Measurements from ENCODE around the gene LHFPL6.

Gene LHFPL6

DNA sequence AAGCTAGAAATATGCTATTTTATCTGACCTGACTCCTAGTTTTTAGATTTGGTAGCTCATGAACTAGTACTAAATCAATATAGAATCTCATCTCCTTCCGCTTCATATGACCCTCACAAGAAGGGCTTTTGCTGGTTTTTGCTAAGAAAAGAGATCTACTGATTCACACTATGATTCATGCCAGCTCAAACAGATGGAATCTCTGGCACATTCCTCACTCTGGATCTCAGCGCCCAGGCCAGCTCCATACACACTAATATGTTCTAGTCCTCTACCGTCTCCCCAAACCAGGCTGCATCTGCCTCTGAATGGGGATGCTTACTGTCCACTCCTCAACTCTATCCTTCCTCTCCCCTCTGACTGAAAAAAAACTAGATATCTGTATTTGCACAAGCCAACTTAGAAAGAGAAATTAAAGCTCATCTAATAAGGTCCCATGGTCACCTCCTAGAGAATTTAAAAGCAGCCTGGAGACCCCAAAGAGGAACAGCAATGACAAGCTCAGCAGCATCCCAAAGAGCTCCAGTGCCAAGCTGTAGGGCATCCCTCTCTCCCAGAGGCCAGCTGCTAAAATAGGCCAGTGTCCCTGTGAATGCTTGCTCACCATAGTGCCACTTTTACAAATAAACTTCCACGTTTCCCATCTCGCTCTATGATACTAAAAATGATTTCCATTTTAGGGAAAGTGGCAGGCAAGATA lies 74.9 kb downstream of the LHFPL6 start:
- TF ChIP-seq GATA3 (IDR thresholded peaks at IDR 0.05; ENCODE audit: low read depth, low read length) = no peak
- no peak for TF ChIP-seq GATA2 (IDR thresholded peaks at IDR 0.05; ENCODE audit: low read depth, low read length)

DNA sequence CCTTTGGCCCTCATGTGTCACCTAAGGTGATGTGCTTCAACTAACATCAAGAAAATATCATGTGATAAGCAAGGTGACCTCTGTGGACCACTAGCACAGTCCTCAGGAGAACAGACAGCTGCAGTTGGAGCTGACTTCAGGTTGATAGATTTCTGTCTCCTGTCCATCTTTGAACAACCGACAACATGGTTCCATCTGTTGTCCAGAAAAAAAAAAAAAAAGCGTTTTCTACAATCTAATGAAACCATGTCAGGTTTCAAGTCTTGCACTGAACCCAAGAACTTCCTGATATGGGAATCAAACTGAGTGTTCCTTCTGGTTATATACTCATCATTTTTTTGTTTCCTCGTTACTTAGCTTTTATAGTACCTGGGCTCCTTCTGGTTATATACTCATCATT lies 75.7 kb downstream of the LHFPL6 start:
- TF ChIP-seq GATA3 (IDR thresholded peaks at IDR 0.05; ENCODE audit: low read depth, low read length) (no peak), GATA2 (IDR thresholded peaks at IDR 0.05; ENCODE audit: low read depth, low read length) (no peak)

DNA sequence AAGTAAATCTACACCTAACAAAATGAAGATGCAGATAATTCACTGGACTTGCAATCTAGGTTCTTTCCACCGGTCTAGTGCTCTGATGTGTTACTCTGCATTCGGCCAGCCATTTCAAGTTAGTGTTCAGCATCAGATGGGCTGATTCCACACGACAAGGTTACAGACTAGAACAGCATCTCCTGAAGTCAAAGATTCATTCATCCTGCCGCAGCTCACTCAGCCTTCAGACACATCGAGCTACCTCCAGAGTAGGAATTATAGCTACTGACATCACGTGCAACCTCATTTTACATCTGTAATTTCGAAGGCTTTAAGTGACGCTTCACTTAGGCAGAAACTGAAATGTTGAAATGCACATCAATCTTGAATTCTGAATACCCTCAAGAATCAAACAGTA lies 76.5 kb downstream of the LHFPL6 start:
- no peak for TF ChIP-seq GATA2 (IDR thresholded peaks at IDR 0.05; ENCODE audit: low read depth, low read length)
- no peak for TF ChIP-seq GATA3 (IDR thresholded peaks at IDR 0.05; ENCODE audit: low read depth, low read length)

DNA sequence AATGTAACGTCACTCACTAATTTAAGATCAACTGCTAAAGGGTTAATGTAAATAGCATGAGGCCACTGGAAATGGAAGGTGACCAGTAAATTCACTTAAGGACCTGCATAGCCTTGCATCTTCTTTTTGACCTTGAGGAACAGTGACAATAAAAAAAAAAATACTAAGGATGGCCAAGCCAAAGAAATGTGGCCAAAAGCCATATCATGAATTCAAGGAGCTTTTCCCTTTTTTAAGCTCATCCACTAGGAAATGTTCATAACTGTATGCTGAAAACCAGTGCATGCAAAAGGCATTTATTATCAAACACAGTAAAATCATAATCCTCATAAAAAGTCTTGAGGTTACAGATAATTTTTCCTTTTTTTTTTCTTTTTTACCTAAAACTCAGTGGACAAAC lies 77.5 kb downstream of the LHFPL6 start:
- TF ChIP-seq GATA3 (IDR thresholded peaks at IDR 0.05; ENCODE audit: low read depth, low read length) = no peak
- TF ChIP-seq GATA2 (IDR thresholded peaks at IDR 0.05; ENCODE audit: low read depth, low read length) = no peak

DNA sequence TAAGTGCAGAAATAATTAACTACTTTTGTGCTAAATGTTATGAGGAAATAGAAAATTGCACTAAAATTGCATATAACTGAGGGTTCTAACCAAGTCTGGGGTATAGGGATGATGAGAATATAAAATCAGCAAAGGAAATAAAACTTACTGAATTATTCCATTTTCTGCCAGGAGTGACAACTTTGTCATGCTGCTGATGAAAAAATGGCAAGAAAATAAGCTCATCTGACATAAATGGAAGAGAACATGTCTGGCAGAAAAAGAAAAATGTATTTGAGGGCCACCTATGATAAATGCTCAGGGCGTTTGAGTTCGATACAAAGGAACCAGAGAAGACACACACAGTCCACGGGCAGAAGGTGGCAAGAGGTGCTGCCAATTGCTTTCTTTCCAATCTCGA lies 78.2 kb downstream of the LHFPL6 start:
- no peak for TF ChIP-seq GATA3 (IDR thresholded peaks at IDR 0.05; ENCODE audit: low read depth, low read length)
- TF ChIP-seq GATA2 (IDR thresholded peaks at IDR 0.05; ENCODE audit: low read depth, low read length) = no peak

DNA sequence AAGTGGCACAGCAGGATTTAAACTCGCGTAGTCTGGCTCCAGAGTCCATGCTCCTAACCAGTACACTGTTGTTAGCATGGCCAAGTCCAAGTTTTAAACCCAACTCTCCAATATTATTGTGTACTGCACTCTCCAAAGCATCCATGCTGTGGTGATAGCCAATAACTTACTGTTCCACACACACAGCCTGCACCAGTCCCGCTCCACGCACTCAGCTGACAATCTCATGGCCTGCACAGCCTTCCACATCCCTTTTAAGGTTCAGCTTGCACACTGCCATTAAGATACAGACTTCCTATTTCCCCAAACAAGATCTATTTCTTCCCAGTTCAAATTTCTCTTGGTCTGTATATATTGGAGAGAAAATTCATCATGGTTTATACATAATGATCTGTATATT lies 80.7 kb downstream of the LHFPL6 start:
- TF ChIP-seq GATA2 (IDR thresholded peaks at IDR 0.05; ENCODE audit: low read depth, low read length) (no peak), GATA3 (IDR thresholded peaks at IDR 0.05; ENCODE audit: low read depth, low read length) (no peak)

DNA sequence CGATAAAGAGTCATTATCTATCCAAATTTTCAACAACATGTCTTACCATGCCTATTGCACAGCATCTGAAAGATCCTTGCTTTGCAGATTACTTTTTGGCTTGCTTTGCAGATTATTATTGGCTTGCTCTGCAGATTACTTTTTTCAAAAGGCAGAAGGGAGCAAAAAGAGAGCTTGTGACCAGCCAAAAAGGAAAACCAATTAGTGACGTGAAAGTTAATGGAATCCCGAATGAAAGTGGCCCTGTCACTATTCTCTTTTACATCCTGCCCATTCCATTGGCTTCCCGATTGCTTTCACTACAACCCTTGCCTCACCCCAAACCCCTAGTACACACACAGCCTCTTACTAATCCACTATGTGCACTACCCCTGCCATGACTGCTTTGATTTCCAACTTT lies 81.3 kb downstream of the LHFPL6 start:
- TF ChIP-seq GATA2 (IDR thresholded peaks at IDR 0.05; ENCODE audit: low read depth, low read length) = no peak
- no peak for TF ChIP-seq GATA3 (IDR thresholded peaks at IDR 0.05; ENCODE audit: low read depth, low read length)

DNA sequence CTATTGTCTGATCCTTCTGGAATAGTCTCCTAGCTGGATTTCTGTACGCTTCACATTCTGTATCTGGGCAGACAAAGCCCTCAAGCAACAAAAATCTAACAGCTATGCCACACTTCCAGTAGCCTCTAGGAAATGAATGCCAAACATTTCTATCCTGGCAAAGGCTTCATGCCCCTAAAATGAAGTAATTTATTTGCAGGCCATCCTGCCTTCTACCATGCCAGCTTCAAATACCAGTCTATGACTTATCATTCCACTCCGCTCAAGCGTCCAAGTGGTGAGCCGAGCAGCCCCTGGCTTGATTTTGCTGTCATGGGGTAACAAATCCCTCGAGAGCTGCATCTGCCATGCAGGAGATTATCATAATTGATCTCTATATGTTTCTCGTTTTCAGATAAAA lies 86.9 kb downstream of the LHFPL6 start:
- peak; percentile 76 for TF ChIP-seq GATA2 (IDR thresholded peaks at IDR 0.05; ENCODE audit: low read depth, low read length)
- no peak for TF ChIP-seq GATA3 (IDR thresholded peaks at IDR 0.05; ENCODE audit: low read depth, low read length)

DNA sequence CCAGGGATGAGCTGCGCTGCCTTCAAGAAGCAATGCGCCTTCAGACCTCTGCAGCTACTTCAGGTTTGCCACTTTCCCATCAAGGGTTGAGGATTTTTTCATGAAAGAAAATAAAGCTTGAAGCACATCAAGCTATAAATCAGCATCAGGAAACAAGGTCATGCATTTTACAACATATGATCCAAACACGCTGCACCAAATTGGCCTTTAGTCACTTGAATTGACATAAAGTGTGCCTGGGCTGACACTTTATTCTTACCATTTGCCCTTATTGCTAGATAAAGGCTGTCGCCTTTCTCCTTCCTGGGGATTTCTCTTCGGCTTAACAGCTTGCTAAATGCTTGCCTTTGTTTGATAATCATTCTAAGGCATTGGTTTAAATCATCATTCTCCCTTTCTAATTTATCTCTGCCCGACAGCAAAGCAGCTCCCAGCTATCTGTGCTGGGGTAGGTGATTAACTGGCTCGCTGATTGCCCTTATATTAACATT lies 87.7 kb downstream of the LHFPL6 start:
- no peak for TF ChIP-seq GATA3 (IDR thresholded peaks at IDR 0.05; ENCODE audit: low read depth, low read length)
- TF ChIP-seq GATA2 (IDR thresholded peaks at IDR 0.05; ENCODE audit: low read depth, low read length) = no peak

DNA sequence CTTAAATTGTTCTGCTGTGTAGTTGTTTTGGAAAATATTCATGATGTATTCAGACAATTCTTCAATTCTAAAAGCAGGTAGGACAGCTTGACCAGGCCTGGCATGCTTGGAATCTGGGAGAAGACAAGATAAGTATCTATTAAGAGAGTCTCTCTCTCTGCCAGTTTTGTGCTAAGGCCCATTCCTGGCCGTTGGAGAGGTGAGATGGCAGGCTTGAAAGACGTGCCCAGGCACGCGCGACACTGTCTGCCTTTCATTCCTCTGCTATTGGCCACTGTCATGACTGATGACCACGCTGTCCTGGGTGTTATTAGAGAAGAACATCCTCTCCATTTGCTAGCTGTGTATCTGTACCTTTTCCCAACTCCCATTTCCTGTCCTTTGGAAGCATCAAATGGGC lies 90.3 kb downstream of the LHFPL6 start:
- no peak for TF ChIP-seq GATA3 (IDR thresholded peaks at IDR 0.05; ENCODE audit: low read depth, low read length)
- TF ChIP-seq GATA2 (IDR thresholded peaks at IDR 0.05; ENCODE audit: low read depth, low read length) = no peak

DNA sequence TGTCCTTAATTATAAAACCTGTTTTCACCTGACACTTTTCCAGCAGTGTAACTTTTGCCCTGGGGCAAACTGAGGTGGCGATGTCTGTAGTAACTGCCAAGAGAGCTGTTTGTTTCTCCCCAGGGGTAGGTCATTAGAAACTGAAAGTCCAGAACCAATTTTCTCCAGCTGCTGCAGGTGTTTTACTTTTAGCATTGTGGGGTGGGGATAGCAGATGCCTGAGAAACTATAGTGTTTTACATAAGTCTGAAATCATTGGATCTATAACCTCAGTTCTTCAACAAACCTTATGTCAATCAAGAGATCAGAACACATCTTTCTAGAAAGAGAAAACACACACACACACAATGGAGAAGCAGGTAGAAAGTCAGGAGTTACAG lies 92.7 kb downstream of the LHFPL6 start:
- TF ChIP-seq GATA3 (IDR thresholded peaks at IDR 0.05; ENCODE audit: low read depth, low read length) (no peak), GATA2 (IDR thresholded peaks at IDR 0.05; ENCODE audit: low read depth, low read length) (no peak)

DNA sequence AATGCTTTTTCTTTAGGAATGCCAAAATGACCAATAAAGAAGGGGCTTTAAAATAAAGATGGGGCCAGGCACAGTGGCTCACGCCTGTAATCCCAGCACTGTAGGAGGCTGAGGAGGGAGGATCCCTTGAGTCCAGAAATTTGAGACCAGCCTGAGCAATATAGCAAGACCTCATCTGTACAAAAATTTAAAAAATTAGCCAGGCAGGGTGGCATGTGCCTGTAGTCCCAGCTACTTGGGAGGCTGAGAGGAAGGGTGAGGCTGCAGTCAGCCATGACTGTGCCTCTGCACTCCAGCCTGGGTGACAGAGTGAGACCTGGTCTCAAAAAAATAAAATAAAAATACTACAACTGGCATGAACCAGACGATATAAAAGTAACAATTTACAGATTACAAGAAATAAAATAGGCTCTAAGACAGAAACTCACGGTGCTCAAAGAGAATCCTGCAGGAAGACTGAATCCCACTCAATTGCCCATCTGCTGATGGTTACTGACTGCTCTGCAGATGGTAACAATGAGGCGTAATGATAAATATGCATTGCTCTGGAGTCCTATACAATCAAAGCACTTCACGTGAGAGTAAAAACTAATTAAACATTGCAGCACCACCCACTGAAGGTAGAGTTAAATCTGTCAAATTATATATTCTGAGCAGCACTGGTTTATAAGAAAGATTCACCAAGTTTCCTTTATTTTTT lies 93.2 kb downstream of the LHFPL6 start:
- TF ChIP-seq GATA2 (IDR thresholded peaks at IDR 0.05; ENCODE audit: low read depth, low read length) (no peak), GATA3 (IDR thresholded peaks at IDR 0.05; ENCODE audit: low read depth, low read length) (no peak)

DNA sequence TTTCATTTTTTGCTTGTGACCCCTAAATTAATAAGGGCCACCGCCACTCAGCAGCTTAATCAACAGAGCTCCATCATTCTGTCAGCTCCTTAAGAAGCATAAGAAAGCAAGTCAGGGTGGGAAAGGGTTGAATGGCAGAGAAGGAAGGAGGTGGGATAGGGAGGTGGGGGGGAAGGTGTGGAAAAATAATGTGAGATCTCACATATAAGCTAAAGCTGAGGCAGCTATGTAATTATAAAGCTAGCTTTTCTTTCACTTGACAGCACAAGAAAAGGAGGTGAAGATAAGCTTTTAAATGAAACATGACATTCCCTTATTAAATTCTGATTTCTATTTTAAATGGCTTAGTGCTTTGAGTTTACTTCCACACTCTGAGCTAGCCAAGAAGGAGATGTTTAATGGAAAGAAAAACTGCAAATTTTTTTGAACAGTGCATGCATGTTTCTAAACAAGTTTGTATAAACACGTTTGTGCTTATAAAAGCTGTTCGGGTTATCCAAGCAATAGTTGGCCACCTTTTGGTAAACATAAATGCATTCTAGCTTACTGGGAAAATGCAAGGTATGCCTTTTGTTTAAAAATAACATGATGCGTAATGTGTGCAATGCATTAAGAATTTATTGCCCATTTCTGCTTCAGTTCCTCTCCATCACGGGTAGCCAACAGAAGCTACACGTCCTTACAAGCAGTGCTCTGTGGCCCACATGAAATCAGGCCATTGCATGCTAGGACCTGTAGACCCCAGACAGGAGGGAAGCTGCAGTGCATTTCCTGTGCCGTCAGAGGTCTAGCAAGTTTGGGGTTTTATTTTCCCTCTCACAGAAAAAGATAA lies 96.2 kb downstream of the LHFPL6 start:
- TF ChIP-seq GATA3 (IDR thresholded peaks at IDR 0.05; ENCODE audit: low read depth, low read length) = no peak

DNA sequence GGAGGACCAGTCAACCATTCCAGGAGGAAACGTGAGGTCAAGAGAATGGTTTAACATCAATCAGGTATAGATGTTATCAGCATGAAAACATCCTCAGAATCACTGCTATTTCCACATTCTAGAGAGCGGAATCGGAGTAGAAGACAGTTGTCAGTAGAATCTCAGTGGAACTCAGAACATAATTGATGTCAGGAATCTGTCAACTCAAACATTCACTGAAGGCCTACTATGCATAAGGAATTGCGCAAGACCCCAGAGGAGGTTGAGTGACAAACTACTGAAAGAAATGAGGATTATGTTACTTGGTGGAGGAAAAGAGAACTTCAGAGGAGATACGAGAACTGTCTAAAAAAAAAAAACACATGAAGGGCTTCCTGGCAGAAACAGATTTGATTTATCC lies 97.8 kb downstream of the LHFPL6 start:
- TF ChIP-seq GATA3 (IDR thresholded peaks at IDR 0.05; ENCODE audit: low read depth, low read length) = no peak
- no peak for TF ChIP-seq GATA2 (IDR thresholded peaks at IDR 0.05; ENCODE audit: low read depth, low read length)
